H1 (cell line): ENCODE results near the gene COL2A1. TPM values are rescaled to one million over a fixed set of nuclear protein-coding genes. Genes with fewer than 3 reads are reported as not detected.

ENCODE experiments used
- CTCF ChIA-PET: fragments of 300-600 bp; sonication (Branson Sonifier 250); formaldehyde crosslinking; loops from one replicate; lab custom pipeline; 2021; ENCODE audit not compliant: partially characterized antibody; lab: Charles Lee
- POLR2A ChIA-PET: fragments of 300-600 bp; sonication (Branson Sonifier 250); formaldehyde crosslinking; loops from one replicate; lab custom pipeline; 2021; ENCODE audit warnings: inconsistent platforms; ENCODE audit not compliant: partially characterized antibody; lab: Charles Lee
- DNase-seq, 2 experiments: peaks; one replicate each; pipeline versions ENCODE4 v3.0.0 to v3.0.0-alpha.2; 2010 to 2022; ENCODE audit warnings: low spot score in 2 of 2, low read depth in 1 of 2, mixed read lengths in 1 of 2
- FAIRE-seq: peaks from 2 replicates; lab custom pipeline; 2011; peaks lifted over from hg19 to GRCh38; lab: Jason Lieb, UNC
- H2AFZ ChIP-seq: 2 replicates; pipeline ENCODE4 v1.8.1; 2012; ENCODE audit warnings: low read length, inconsistent platforms
- H2AK5ac ChIP-seq: 2 replicates; pipeline ENCODE4 v1.6.1; 2013; ENCODE audit warnings: low read depth, low read length
- H2BK120ac ChIP-seq: replicated peaks from 2 replicates; pipeline ENCODE3; 2013; ENCODE audit warnings: low read depth, low read length, inconsistent platforms
- H2BK12ac ChIP-seq: 2 replicates; pipeline ENCODE4 v1.6.1; 2013; ENCODE audit warnings: low read depth, low read length
- H2BK15ac ChIP-seq: 2 replicates; pipeline ENCODE4 v1.6.1; 2013; ENCODE audit warnings: low read length
- H2BK20ac ChIP-seq: 2 replicates; pipeline ENCODE4 v1.6.1; 2013; ENCODE audit warnings: low read length
- H2BK5ac ChIP-seq: 2 replicates; pipeline ENCODE4 v1.6.1; 2013; ENCODE audit warnings: low read depth, low read length
- H3K14ac ChIP-seq: 2 replicates; pipeline ENCODE4 v1.6.1; 2013; ENCODE audit warnings: inconsistent platforms; ENCODE audit not compliant: insufficient read length
- H3K18ac ChIP-seq: 2 replicates; pipeline ENCODE4 v1.6.1; 2013; ENCODE audit warnings: low read length; ENCODE audit errors: extremely low read depth
- H3K23ac ChIP-seq: 2 replicates; pipeline ENCODE4 v1.6.1; 2013; ENCODE audit warnings: inconsistent platforms; ENCODE audit not compliant: insufficient read length
- H3K23me2 ChIP-seq: 2 replicates; pipeline ENCODE4 v1.6.1; 2013; ENCODE audit warnings: low read depth, low read length
- H3K27ac ChIP-seq: 2 replicates; pipeline ENCODE4 v1.6.1; 2011; ENCODE audit warnings: low read depth, low read length, inconsistent platforms
- H3K27me3 ChIP-seq, 4 experiments: replicated peaks in 1 of 4; 1 replicate in 1 of 4; 2 replicates in 3 of 4; pipeline versions ENCODE4 v1.6.1 to v1.8.1; 2011 to 2013; ENCODE audit warnings: low read length in 3 of 4, mild to moderate bottlenecking in 3 of 4, inconsistent platforms in 2 of 4, mixed read lengths in 2 of 4, moderate library complexity in 1 of 4; ENCODE audit not compliant: control insufficient read depth in 3 of 4, insufficient read depth in 3 of 4; ENCODE audit errors: extremely low read depth in 1 of 4
- H3K36me3 ChIP-seq, 4 experiments: 2 replicates each; pipeline versions ENCODE4 v1.6.1 to v1.8.1; 2011 to 2013; ENCODE audit warnings: mild to moderate bottlenecking in 4 of 4, low read length in 3 of 4, moderate library complexity in 2 of 4, control low read depth in 1 of 4, inconsistent platforms in 1 of 4; ENCODE audit not compliant: insufficient read depth in 4 of 4, control insufficient read depth in 2 of 4
- H3K4ac ChIP-seq: replicated peaks from 2 replicates; pipeline ENCODE3; 2013; ENCODE audit warnings: low read length, low read depth, mixed read lengths, inconsistent platforms; ENCODE audit not compliant: insufficient read length
- H3K4me1 ChIP-seq, 4 experiments: replicated peaks in 1 of 4; 1 replicate in 1 of 4; 2 replicates in 3 of 4; pipeline versions ENCODE4 v1.6.1 to v1.8.1; 2011 to 2013; ENCODE audit warnings: low read length in 3 of 4, inconsistent platforms in 2 of 4, mixed read lengths in 1 of 4; ENCODE audit not compliant: insufficient read depth in 4 of 4, control insufficient read depth in 3 of 4
- H3K4me2 ChIP-seq, 2 experiments: 2 replicates each; pipeline versions ENCODE4 v1.6.1 to v1.8.1; 2011 to 2013; ENCODE audit warnings: low read depth in 2 of 2, low read length in 2 of 2, control low read depth in 1 of 2, inconsistent platforms in 1 of 2, mild to moderate bottlenecking in 1 of 2; ENCODE audit not compliant: insufficient read depth in 1 of 2
- H3K4me3 ChIP-seq, 4 experiments: fragments of 200-600, 300-600 bp in 1 of 4; sonication (generic), shearing (Covaris generic), sonication (Bioruptor Twin) in 1 of 4; 2 replicates each; pipeline versions ENCODE4 v1.5.1 to v1.8.1; 2011 to 2016; ENCODE audit warnings: low read length in 4 of 4, low read depth in 3 of 4, control low read depth in 2 of 4, inconsistent platforms in 2 of 4, mild to moderate bottlenecking in 2 of 4, mixed read lengths in 1 of 4, moderate library complexity in 1 of 4; ENCODE audit not compliant: insufficient read depth in 2 of 4; ENCODE audit errors: extremely low read depth in 1 of 4
- H3K56ac ChIP-seq: replicated peaks from 2 replicates; pipeline ENCODE3; 2013; ENCODE audit warnings: low read depth, mild to moderate bottlenecking, mixed read lengths, low read length, inconsistent platforms; ENCODE audit not compliant: insufficient read length
- H3K79me1 ChIP-seq: 2 replicates; pipeline ENCODE4 v1.6.1; 2013; ENCODE audit warnings: low read depth, low read length, control low read depth
- H3K79me2 ChIP-seq, 2 experiments: 2 replicates each; pipeline versions ENCODE4 v1.6.1 to v1.8.1; 2012 to 2013; ENCODE audit warnings: low read length in 2 of 2, mild to moderate bottlenecking in 2 of 2, inconsistent platforms in 1 of 2; ENCODE audit not compliant: insufficient read depth in 2 of 2, control insufficient read depth in 1 of 2
- H3K9ac ChIP-seq, 4 experiments: replicated peaks in 1 of 4; 1 replicate in 1 of 4; 2 replicates in 3 of 4; pipeline versions ENCODE4 v1.6.1 to v1.8.1; 2011 to 2013; ENCODE audit warnings: low read depth in 3 of 4, low read length in 3 of 4, control low read depth in 2 of 4, mild to moderate bottlenecking in 2 of 4, moderate library complexity in 2 of 4, inconsistent platforms in 1 of 4; ENCODE audit errors: extremely low read depth in 1 of 4
- H3K9me3 ChIP-seq, 2 experiments: 2 replicates each; pipeline versions ENCODE4 v1.6.1 to v1.8.1; 2012 to 2013; ENCODE audit warnings: mild to moderate bottlenecking in 2 of 2, moderate library complexity in 2 of 2, control low read depth in 1 of 2, inconsistent platforms in 1 of 2, low read depth in 1 of 2, low read length in 1 of 2, mixed read lengths in 1 of 2; ENCODE audit not compliant: insufficient read depth in 2 of 2
- H4K20me1 ChIP-seq, 2 experiments: replicated peaks in 1 of 2; 2 replicates each; pipeline versions ENCODE3 to v1.8.1; 2011 to 2013; ENCODE audit warnings: inconsistent platforms in 2 of 2, low read length in 2 of 2, mild to moderate bottlenecking in 1 of 2; ENCODE audit not compliant: insufficient read depth in 2 of 2, control insufficient read depth in 1 of 2
- H4K5ac ChIP-seq: 2 replicates; pipeline ENCODE4 v1.6.1; 2013; ENCODE audit warnings: low read length, low read depth, mixed read lengths, inconsistent platforms; ENCODE audit not compliant: insufficient read length
- H4K8ac ChIP-seq: 2 replicates; pipeline ENCODE4 v1.8.0; 2013; ENCODE audit warnings: mild to moderate bottlenecking, moderate library complexity, low read length, inconsistent platforms; ENCODE audit not compliant: insufficient read depth; ENCODE audit errors: extremely low read depth
- H4K91ac ChIP-seq: replicated peaks from 2 replicates; pipeline ENCODE3; 2013; ENCODE audit warnings: low read length, mixed read lengths, inconsistent platforms; ENCODE audit not compliant: insufficient read length
- BACH1 ChIP-seq: IDR thresholded peaks from 2 replicates; pipeline ENCODE4 v1.6.1; 2012; ENCODE audit warnings: low read length, improper control_type of control experiment
- BCL11A ChIP-seq, 2 experiments: IDR thresholded peaks; one replicate each; pipeline ENCODE4 v1.6.1; 2011; ENCODE audit warnings: low read depth in 2 of 2, low read length in 2 of 2, mild to moderate bottlenecking in 2 of 2
- CHD1 ChIP-seq: IDR thresholded peaks from 2 replicates; pipeline ENCODE4 v1.6.1; 2012; ENCODE audit warnings: low read depth, low read length, improper control_type of control experiment
- CTBP2 ChIP-seq: IDR thresholded peaks from 2 replicates; pipeline ENCODE4 v1.7.0; 2011; ENCODE audit warnings: borderline replicate concordance, mild to moderate bottlenecking, moderate library complexity, mixed read lengths, low read length; ENCODE audit not compliant: insufficient read depth, insufficient read length
- HDAC2 ChIP-seq, 2 experiments: fragments of 300-600 bp in 1 of 2; sonication (generic) in 1 of 2; IDR thresholded peaks; 2 replicates each; pipeline ENCODE4 v1.6.1; 2011 to 2012; ENCODE audit warnings: low read depth in 2 of 2, low read length in 2 of 2, mild to moderate bottlenecking in 2 of 2, moderate library complexity in 2 of 2, borderline replicate concordance in 1 of 2, inconsistent platforms in 1 of 2
- MAFK ChIP-seq: IDR thresholded peaks from 2 replicates; pipeline ENCODE4 v1.6.1; 2012; ENCODE audit warnings: low read depth, mild to moderate bottlenecking, improper control_type of control experiment, low read length
- NANOG ChIP-seq: IDR thresholded peaks from 2 replicates; pipeline ENCODE4 v1.6.1; 2011; ENCODE audit warnings: low read length, low read depth, mild to moderate bottlenecking, inconsistent platforms; ENCODE audit not compliant: insufficient read depth, poor library complexity, severe bottlenecking
- NRF1 ChIP-seq: IDR thresholded peaks from 2 replicates; pipeline ENCODE4 v1.6.1; 2011; ENCODE audit warnings: mild to moderate bottlenecking, low read depth, low read length, improper control_type of control experiment
- RBBP5 ChIP-seq: IDR thresholded peaks from 2 replicates; pipeline ENCODE4 v1.7.1; 2012; ENCODE audit warnings: low read depth, mild to moderate bottlenecking, inconsistent platforms, low read length, moderate library complexity, borderline replicate concordance
- SUZ12 ChIP-seq: fragments of 200-600 bp; sonication (generic); IDR thresholded peaks from 2 replicates; pipeline ENCODE4 v1.6.1; 2012; ENCODE audit warnings: mild to moderate bottlenecking, inconsistent platforms, low read length, moderate library complexity, mixed read lengths
- TEAD4 ChIP-seq: IDR thresholded peaks from 2 replicates; pipeline ENCODE4 v1.6.1; 2012; ENCODE audit warnings: low read depth, low read length, inconsistent platforms, mixed read lengths
- WGBS, 2 experiments: shearing (Covaris generic) in 1 of 2; methylation state at CpG; one replicate each; pipeline versions ENCODE4 v1.1.6 to v1.1.7; 2013 to 2015; ENCODE audit warnings: low lambda C conversion rate in 2 of 2, mixed read lengths in 2 of 2, inconsistent platforms in 1 of 2, low coverage in 1 of 2, missing lambda C conversion rate in 1 of 2; ENCODE audit not compliant: insufficient replicate concordance in 2 of 2, insufficient coverage in 1 of 2, insufficient read length in 1 of 2; ENCODE audit errors: extremely low coverage in 1 of 2, missing lambda C conversion rate in 1 of 2; 5-methylcytosine and 5-hydroxymethylcytosine counted together
- polyA plus RNA-seq, 7 experiments: library from polyadenylated mRNA; depleted of rRNA in 3 of 7; stranded (reverse) in 5 of 7; unstranded in 2 of 7; fragments of >200 nt in 5 of 7; fragments of 200-250 nt in 2 of 7; gene quantifications; 1 replicate in 5 of 7; 2 replicates in 1 of 7; 4 replicates in 1 of 7; pipeline versions ENCODE4 v1.2.1 to v1.2.3, GENCODE V29; 2011 to 2013; ENCODE audit warnings: missing spikeins in 2 of 7, mixed read lengths in 2 of 7
- total RNA-seq: library from RNA; stranded (reverse); fragmentation: NEBNext Ultra II Directional; extraction: Animal tissue kit (Norgen Biotek cat#: 25700); gene quantifications from 2 replicates; pipeline ENCODE4 v1.2.1, GENCODE V29; 2021
- TF ChIP-seq, protein P1 (sequence below): IDR thresholded peaks from 2 replicates; pipeline ENCODE4 v1.6.1; 2012; ENCODE audit warnings: low read length, inconsistent platforms

COL2A1 gene
- total and polyA plus RNA-seq, 2 of the 8 experiments (the other 6 are each of a cell fraction or from before 2014, with no cell fraction given): 4.2 to 14.6 TPM

DNA sequence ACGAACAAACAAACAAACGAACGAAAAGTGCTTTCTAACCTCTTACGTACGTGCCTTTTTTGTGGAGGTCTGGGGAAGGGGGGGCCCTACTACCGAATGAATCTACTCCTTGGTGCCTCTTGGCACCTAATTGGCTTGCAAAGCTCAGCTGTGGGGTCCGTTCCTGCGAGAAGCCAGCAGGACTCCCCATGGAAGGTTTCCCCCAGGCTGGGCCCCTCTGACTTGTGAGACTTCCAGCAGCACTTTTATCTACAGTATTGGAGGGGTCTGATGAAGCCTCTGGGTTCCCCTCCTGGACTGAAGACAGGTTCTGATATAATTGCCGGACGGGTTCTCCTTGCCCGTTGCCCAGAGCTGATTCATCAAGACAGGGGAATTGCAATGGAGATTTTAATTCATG lies 42.1 kb downstream of the COL2A1 start:
- H2AK5ac ChIP-seq: no peak overlapping the region
- H2BK12ac ChIP-seq: no peak overlapping the region
- H3K79me1 ChIP-seq: no peaks in the 10 kb centered on the region
- H3K23me2 ChIP-seq: peaks cover 6% of the 10 kb centered on the region; the same call in 1 of the 2 replicates
- ChIA-PET CTCF (interaction anchor here (0.7 to 7.2 kb wide), 13 partner anchors 9 to 163 kb away, joined by 3 to 82 read pairs (median 4); no protein-coding TSS in a partner anchor), POLR2A (no interaction called here)
- H3K9me3 ChIP-seq: peaks cover 23 to 26% of the 10 kb centered on the region in 2 experiments
- H2AFZ ChIP-seq: no peak overlapping the region
- no peak overlapping the region for H3K9ac ChIP-seq
- H3K27ac ChIP-seq: no peak overlapping the region
- H4K8ac ChIP-seq: peak overlapping the region; percentile 8; the same call in 1 of the 2 replicates
- H2BK15ac ChIP-seq: no peak overlapping the region
- H3K4ac ChIP-seq: no peak overlapping the region
- no peak overlapping the region for H2BK120ac ChIP-seq
- H3K36me3 ChIP-seq: no peaks in the 10 kb centered on the region
- H3K18ac ChIP-seq: no peak overlapping the region
- H3K4me2 ChIP-seq: no peak overlapping the region
- no peak overlapping the region for H3K4me3 ChIP-seq
- H4K91ac ChIP-seq: no peak overlapping the region
- no peak overlapping the region for H3K56ac ChIP-seq
- no peak overlapping the region for H2BK20ac ChIP-seq
- no peak for FAIRE-seq
- H4K5ac ChIP-seq: no peak overlapping the region
- no peak overlapping the region for H3K14ac ChIP-seq
- H3K27me3 ChIP-seq: peaks cover 1 to 25% (median 16%) of the 10 kb centered on the region in 4 experiments
- no peaks in the 10 kb centered on the region for H3K79me2 ChIP-seq
- H4K20me1 ChIP-seq: no peaks in the 10 kb centered on the region
- 92% methylated on average over 11 of the region's 11 CpGs; no CpG with 5 or more reads in 1 of the 2 experiments for WGBS, 2 experiments
- H2BK5ac ChIP-seq: no peak overlapping the region
- DNase-seq: no peak
- no peak overlapping the region for H3K23ac ChIP-seq
- peaks cover 0 to 9% (median under 1%) of the 10 kb centered on the region in 4 experiments; a peak in 5 of 7 replicates for H3K4me1 ChIP-seq
- TF ChIP-seq, protein P1, sequence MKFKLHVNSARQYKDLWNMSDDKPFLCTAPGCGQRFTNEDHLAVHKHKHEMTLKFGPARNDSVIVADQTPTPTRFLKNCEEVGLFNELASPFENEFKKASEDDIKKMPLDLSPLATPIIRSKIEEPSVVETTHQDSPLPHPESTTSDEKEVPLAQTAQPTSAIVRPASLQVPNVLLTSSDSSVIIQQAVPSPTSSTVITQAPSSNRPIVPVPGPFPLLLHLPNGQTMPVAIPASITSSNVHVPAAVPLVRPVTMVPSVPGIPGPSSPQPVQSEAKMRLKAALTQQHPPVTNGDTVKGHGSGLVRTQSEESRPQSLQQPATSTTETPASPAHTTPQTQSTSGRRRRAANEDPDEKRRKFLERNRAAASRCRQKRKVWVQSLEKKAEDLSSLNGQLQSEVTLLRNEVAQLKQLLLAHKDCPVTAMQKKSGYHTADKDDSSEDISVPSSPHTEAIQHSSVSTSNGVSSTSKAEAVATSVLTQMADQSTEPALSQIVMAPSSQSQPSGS: no peak
- no peak for TF ChIP-seq SUZ12
- no peak for TF ChIP-seq NANOG
- no peak for TF ChIP-seq BACH1
- TF ChIP-seq MAFK: no peak
- no peak for TF ChIP-seq HDAC2 (IDR thresholded peaks at IDR 0.05; ENCODE audit: borderline replicate concordance in 1 of 2, low read depth in 2 of 2, low read length in 2 of 2)
- TF ChIP-seq RBBP5: no peak
- TF ChIP-seq CHD1: no peak
- TF ChIP-seq CTBP2: no peak
- TF ChIP-seq TEAD4: no peak
- TF ChIP-seq BCL11A (IDR thresholded peaks at IDR 0.05; ENCODE audit: low read depth in 2 of 2, low read length in 2 of 2): no peak
- TF ChIP-seq NRF1: no peak
